ENCODE results near the gene ASTN2. TPM values are rescaled to one million over a fixed set of nuclear protein-coding genes. Genes with fewer than 3 reads are reported as not detected.

ASTN2 gene
- total and polyA plus RNA-seq, 10 donors, result 0.87 to 6.1 (median 3.7) TPM

GRCh38 chr9:117363006-117363405 lies 51.9 kb downstream of the ASTN2 start:
- intact Hi-C loops (cut with DNase I; ENCODE audit: low total_unique reads), result no loop called here
- H3K9me3 ChIP-seq, result no peaks in the 10 kb centered on the region
- no peaks in the 10 kb centered on the region for H3K27me3 ChIP-seq (replicated peaks in 1 of 7)
- WGBS, 5 donors, result 71 to 79% (median 75%) methylated on average over 4 of the region's 4 CpGs
- no peaks in the 10 kb centered on the region for H3K36me3 ChIP-seq
- no peak for TF ChIP-seq POLR2AphosphoS5 (IDR thresholded peaks at IDR 0.05)
- TF ChIP-seq POLR2A (IDR thresholded peaks at IDR 0.05), result no peak
- no peak for TF ChIP-seq CTCF (IDR thresholded peaks at IDR 0.05 in 8 of 11, conservative IDR thresholded peaks at IDR 0.05 in 3 of 11)
- H3K4me3 ChIP-seq, result no peak overlapping the region
- no peaks in the 10 kb centered on the region for H3K4me1 ChIP-seq
- H3K27ac ChIP-seq, result no peak overlapping the region
- no peak for DNase-seq

GRCh38 chr9:117359910-117360309 lies 54.9 kb downstream of the ASTN2 start:
- no peaks in the 10 kb centered on the region for H3K27me3 ChIP-seq (replicated peaks in 1 of 7)
- H3K4me1 ChIP-seq, result no peaks in the 10 kb centered on the region
- no peak for DNase-seq
- H3K27ac ChIP-seq, result no peak overlapping the region
- no peak overlapping the region for H3K4me3 ChIP-seq
- TF ChIP-seq CTCF (IDR thresholded peaks at IDR 0.05 in 8 of 11, conservative IDR thresholded peaks at IDR 0.05 in 3 of 11) (no peak), POLR2AphosphoS5 (IDR thresholded peaks at IDR 0.05) (no peak), POLR2A (IDR thresholded peaks at IDR 0.05) (no peak)
- intact Hi-C loops (cut with DNase I; ENCODE audit: low total_unique reads), result no loop called here
- no peaks in the 10 kb centered on the region for H3K36me3 ChIP-seq
- 84 to 93% (median 89%) methylated on average over 5 of the region's 5 CpGs for WGBS, 5 donors
- H3K9me3 ChIP-seq, result no peaks in the 10 kb centered on the region

GRCh38 chr9:117355542-117355941 lies 59.3 kb downstream of the ASTN2 start:
- Histone ChIP-seq H3K27ac (no peak overlapping the region), H3K9me3 (peaks cover 0 to 10% (median 0%) of the 10 kb centered on the region in 8 donors), H3K36me3 (no peaks in the 10 kb centered on the region), H3K27me3 (replicated peaks in 1 of 7) (no peaks in the 10 kb centered on the region), H3K4me1 (no peaks in the 10 kb centered on the region), H3K4me3 (no peak overlapping the region)
- TF ChIP-seq POLR2AphosphoS5 (IDR thresholded peaks at IDR 0.05) (no peak), POLR2A (IDR thresholded peaks at IDR 0.05) (no peak), CTCF (IDR thresholded peaks at IDR 0.05 in 8 of 11, conservative IDR thresholded peaks at IDR 0.05 in 3 of 11) (no peak)
- intact Hi-C loops (cut with DNase I; ENCODE audit: low total_unique reads), result no loop called here
- 69 to 88% (median 74%) methylated on average over 2 to 3 of the region's 3 CpGs for WGBS, 5 donors
- no peak for DNase-seq

- TF ChIP-seq POLR2AphosphoS5 (IDR thresholded peaks at IDR 0.05) (no peak), POLR2A (IDR thresholded peaks at IDR 0.05) (no peak), CTCF (IDR thresholded peaks at IDR 0.05 in 8 of 11, conservative IDR thresholded peaks at IDR 0.05 in 3 of 11) (no peak)
- Histone ChIP-seq H3K27ac (no peak overlapping the region), H3K9me3 (peaks cover 0 to 10% (median 0%) of the 10 kb centered on the region in 8 donors)
Observed at GRCh38 chr9:117354997-117355396, 59.9 kb downstream of the ASTN2 start.

More at GRCh38 chr9:117354997-117355396, 59.9 kb downstream of the ASTN2 start:
- H3K27me3 ChIP-seq (replicated peaks in 1 of 7), result no peaks in the 10 kb centered on the region
- H3K36me3 ChIP-seq, result no peaks in the 10 kb centered on the region
- H3K4me3 ChIP-seq, result no peak overlapping the region
- no peaks in the 10 kb centered on the region for H3K4me1 ChIP-seq
- intact Hi-C loops (cut with DNase I; ENCODE audit: low total_unique reads), result no loop called here
- DNase-seq, result no peak

Measured in spleen (tissue), 11 donors.